Measurements from ENCODE around the gene ATP5IF1. TPM values are rescaled to one million over a fixed set of nuclear protein-coding genes. Genes with fewer than 3 reads are reported as not detected.

ATP5IF1 gene
- total and polyA plus RNA-seq, 9 of the 15 experiments (the other 6 are each of a cell fraction or from before 2014, with no cell fraction given): 292 to 1,422 (median 388) TPM

- TF ChIP-seq JUN (IDR thresholded peaks at IDR 0.05; ENCODE audit: borderline replicate concordance, low read depth, low read length): peak; percentile 8; the same call in 1 of the 2 replicates
- no peak for TF ChIP-seq JUN (CRISPR knock-in tag; IDR thresholded peaks at IDR 0.05; ENCODE audit: borderline replicate concordance)
- peak; percentile 30; the same call in 1 of the 2 replicates for TF ChIP-seq ZNF239 (CRISPR knock-in tag; IDR thresholded peaks at IDR 0.05)
- 0 out of 2 replicates have a peak, but pooled peaks have one; percentile 16 for TF ChIP-seq BCL6 (CRISPR knock-in tag; IDR thresholded peaks at IDR 0.05)
- TF ChIP-seq USF2 (CRISPR knock-in tag; IDR thresholded peaks at IDR 0.05): peak; percentile 51
- peak; percentile 50; the same call in 1 of the 2 replicates for TF ChIP-seq PML (IDR thresholded peaks at IDR 0.05; ENCODE audit: low read length)
- TF ChIP-seq CCNT2 (IDR thresholded peaks at IDR 0.05; ENCODE audit: borderline replicate concordance, extremely low read depth, insufficient read length, low read depth, low read length): peak; percentile 32
- TF ChIP-seq CSDE1 (IDR thresholded peaks at IDR 0.05): 0 out of 4 replicates have a peak, but pooled peaks of 1 of the 2 experiments have one; percentile 38
- TF ChIP-seq HDAC1 (IDR thresholded peaks at IDR 0.05): 0 out of 4 replicates have a peak, but pooled peaks of 1 of the 2 experiments have one; percentile 53
- TF ChIP-seq FOXA3 (CRISPR knock-in tag; conservative IDR thresholded peaks at IDR 0.05 in 1 of 2, IDR thresholded peaks at IDR 0.05 in 1 of 2): no peak
- peak; percentile 44 to 65; a peak in 2 of 4 replicates for TF ChIP-seq KDM1A (IDR thresholded peaks at IDR 0.05)
- TF ChIP-seq SMARCE1 (IDR thresholded peaks at IDR 0.05): peak; percentile 84; the same call in 1 of the 2 replicates
- no peak for TF ChIP-seq ID3 (CRISPR knock-in tag; IDR thresholded peaks at IDR 0.05)
- no peak for TF ChIP-seq ID3 (tag; IDR thresholded peaks at IDR 0.05)
- peak; percentile 67 for TF ChIP-seq DPF2 (IDR thresholded peaks at IDR 0.05)
- 0 out of 2 replicates have a peak, but pooled peaks have one; percentile 1 for TF ChIP-seq CREM (IDR thresholded peaks at IDR 0.05; ENCODE audit: low read depth)
- TF ChIP-seq ZBTB9 (CRISPR knock-in tag; IDR thresholded peaks at IDR 0.05): peak; percentile 27; the same call in 1 of the 2 replicates
- TF ChIP-seq NCOA1 (IDR thresholded peaks at IDR 0.05; ENCODE audit: low read depth): 0 out of 2 replicates have a peak, but pooled peaks have one; percentile 14
- TF ChIP-seq PHF8 (IDR thresholded peaks at IDR 0.05; ENCODE audit: borderline replicate concordance, low read length): no peak
- TF ChIP-seq KHSRP (IDR thresholded peaks at IDR 0.05): 0 out of 2 replicates have a peak, but pooled peaks have one; percentile 25
- peak; percentile 72 for TF ChIP-seq TAL1 (IDR thresholded peaks at IDR 0.05)
- peak; percentile 37 to 50; a peak in 3 of 4 replicates for TF ChIP-seq MNT (conservative IDR thresholded peaks at IDR 0.05)
- TF ChIP-seq MYC (IDR thresholded peaks at IDR 0.05; ENCODE audit: low read depth, low read length): peak; percentile 70
- no peak for TF ChIP-seq MYC (CRISPR knock-in tag; IDR thresholded peaks at IDR 0.05; ENCODE audit: borderline replicate concordance, low read depth)
- 0 out of 2 replicates have a peak, but pooled peaks have one; percentile 21 for TF ChIP-seq FOXK1 (CRISPR knock-in tag; IDR thresholded peaks at IDR 0.05; ENCODE audit: borderline replicate concordance)
- TF ChIP-seq ZNF41 (CRISPR knock-in tag; conservative IDR thresholded peaks at IDR 0.05): 0 out of 2 replicates have a peak, but pooled peaks have one; percentile 38
Measured at GRCh38 chr1:28256197-28256827, 20.4 kb downstream of the ATP5IF1 start (continued).

All from K562 (cell line).